Calu3 (cell line): Measurements from ENCODE around the gene PGM1. TPM values are rescaled to one million over a fixed set of nuclear protein-coding genes. Genes with fewer than 3 reads are reported as not detected.
A peak's percentile ranks its signal among the peaks of the same experiment; 100 is the strongest.

Experiments
- BruUV-seq: library from RNA; stranded (reverse); fragments of 400-500 nt; replicated peaks from 2 replicates; lab custom pipeline; 2021; lab: Mats Ljungman, UMichigan
- CTCF ChIA-PET: fragments of 300-600 bp; sonication (Branson Sonifier 250); formaldehyde crosslinking; loops from one replicate; lab custom pipeline; 2022; ENCODE audit warnings: antibody characterized with exemption; lab: Charles Lee
- DNase-seq: peaks from one replicate; pipeline ENCODE4 v3.0.0; 2022
- H3K27ac Mint-ChIP-seq: one replicate; pipeline ENCODE4 v1.8.0; 2022; ENCODE audit warnings: mixed read lengths; ENCODE audit not compliant: unreplicated experiment
- H3K27me3 Mint-ChIP-seq: one replicate; pipeline ENCODE4 v1.8.0; 2022; ENCODE audit warnings: mixed read lengths; ENCODE audit not compliant: unreplicated experiment
- H3K36me3 Mint-ChIP-seq: one replicate; pipeline ENCODE4 v1.8.0; 2022; ENCODE audit warnings: mild to moderate bottlenecking, moderate library complexity, mixed read lengths; ENCODE audit not compliant: insufficient read depth, unreplicated experiment
- H3K4me1 Mint-ChIP-seq: one replicate; pipeline ENCODE4 v1.8.0; 2022; ENCODE audit warnings: mild to moderate bottlenecking, low read depth, mixed read lengths; ENCODE audit not compliant: unreplicated experiment
- H3K4me3 Mint-ChIP-seq: one replicate; pipeline ENCODE4 v1.8.0; 2022; ENCODE audit warnings: mild to moderate bottlenecking, low read depth, moderate library complexity, mixed read lengths; ENCODE audit not compliant: unreplicated experiment
- H3K9me3 Mint-ChIP-seq: one replicate; pipeline ENCODE4 v1.8.0; 2022; ENCODE audit warnings: low read depth, mixed read lengths; ENCODE audit not compliant: unreplicated experiment
- CTCF ChIP-seq: fragments of 200-600 bp; IDR thresholded peaks from one replicate; pipeline ENCODE4 v1.8.0; 2022; ENCODE audit warnings: antibody characterized with exemption; ENCODE audit not compliant: unreplicated experiment
- intact Hi-C: fragments of 100-400 bp; cut with micrococcal nuclease; formaldehyde crosslinking; loops from one replicate; pipeline ENCODE4 v1.10.0; 2022; ENCODE audit not compliant: unreplicated experiment
- total RNA-seq: library from RNA; stranded (reverse); gene quantifications from 2 replicates; pipeline ENCODE4 v1.2.3, GENCODE V29; 2022

PGM1 gene
- total RNA-seq, 1 experiment from 2014 or later, result 52.9 TPM

- intact Hi-C loops, result no loop called here
- no peaks in the 10 kb centered on the region for H3K27me3 Mint-ChIP-seq
- no peaks in the 10 kb centered on the region for H3K36me3 Mint-ChIP-seq
- H3K27ac Mint-ChIP-seq, result no peak overlapping the region
- no peak for DNase-seq
- H3K4me3 Mint-ChIP-seq, result no peak overlapping the region
- TF ChIP-seq CTCF, result no peak
- peaks cover 10% of the 10 kb centered on the region for H3K4me1 Mint-ChIP-seq
- H3K9me3 Mint-ChIP-seq, result peaks cover 4% of the 10 kb centered on the region
- no TSS peak for BruUV-seq
- CTCF ChIA-PET, result no interaction called here
These were observed 93.5 kb downstream of the PGM1 start for GRCh38 chr1:63686696-63687095.

- no peak for DNase-seq
- BruUV-seq, result no TSS peak
- H3K36me3 Mint-ChIP-seq, result no peaks in the 10 kb centered on the region
- H3K4me1 Mint-ChIP-seq, result peaks cover 19% of the 10 kb centered on the region
- H3K27me3 Mint-ChIP-seq, result no peaks in the 10 kb centered on the region
- TF ChIP-seq CTCF, result no peak
- intact Hi-C loops, result no loop called here
- H3K27ac Mint-ChIP-seq, result no peak overlapping the region
- H3K9me3 Mint-ChIP-seq, result peaks cover 4% of the 10 kb centered on the region
- CTCF ChIA-PET, result no interaction called here
- no peak overlapping the region for H3K4me3 Mint-ChIP-seq
These were observed 95.2 kb downstream of the PGM1 start for GRCh38 chr1:63688302-63688890.

GRCh38 chr1:63690966-63691700, 97.9 kb downstream of the PGM1 start:
- Mint-ChIP-seq H3K27ac (peak overlapping the region; percentile 53), H3K36me3 (no peaks in the 10 kb centered on the region), H3K4me3 (no peak overlapping the region), H3K9me3 (peaks cover 4% of the 10 kb centered on the region), H3K27me3 (no peaks in the 10 kb centered on the region), H3K4me1 (peaks cover 44% of the 10 kb centered on the region)
- no peak for DNase-seq
- CTCF ChIA-PET, result interaction anchor here (0.7 to 2.4 kb wide), 30 partner anchors 9 to 555 kb away, joined by 3 to 45 read pairs (median 6); partner anchors contain the start of gene ROR1
- BruUV-seq, result no TSS peak
- no peak for TF ChIP-seq CTCF
- intact Hi-C loops, result no loop called here

GRCh38 chr1:63691701-63692425, 98.7 kb downstream of the PGM1 start:
- Mint-ChIP-seq H3K9me3 (peaks cover under 1% of the 10 kb centered on the region), H3K4me3 (no peak overlapping the region), H3K36me3 (no peaks in the 10 kb centered on the region), H3K27me3 (no peaks in the 10 kb centered on the region), H3K4me1 (peaks cover 49% of the 10 kb centered on the region), H3K27ac (peak overlapping the region; percentile 53)
- DNase-seq, result peak; percentile 70
- peak; percentile 67 for TF ChIP-seq CTCF
- intact Hi-C loops, result loop anchor here (1.0 to 2.0 kb wide), 7 partner anchors 75 to 551 kb away; no protein-coding TSS in a partner anchor
- no TSS peak for BruUV-seq
- CTCF ChIA-PET, result interaction anchor here (0.7 to 2.4 kb wide), 37 partner anchors 9 to 743 kb away, joined by 3 to 45 read pairs (median 5); partner anchors contain the start of gene ROR1
